Activated CD4-positive, CD25-positive, alpha-beta regulatory T cell (primary cell): ENCODE data around the gene PARD6B.
A peak's percentile ranks its signal among the peaks of the same experiment; 100 is the strongest.
"Not testable (repeated sequence)": the region's sequence is repeated elsewhere in the genome, so short reads cannot be mapped to it uniquely, and the experiment has no call there.

Experiments
- DNase-seq, 4 experiments: peaks; one replicate each; lab custom pipeline; 2025; lab: John Stamatoyannopoulos, UW

Gene PARD6B

GRCh38 chr20:50731055-50731929, at the start of gene PARD6B:
TSS of gene PARD6B (plus strand) at chr20:50731580. CDS start at chr20:50731787, 207 bp downstream.
- peak; percentile 98 to 100 (median 99) for DNase-seq

GRCh38 chr20:50682065-50682464, 49.3 kb upstream of the PARD6B start:
- no peak for DNase-seq

GRCh38 chr20:50682947-50683530, 48.3 kb upstream of the PARD6B start:
- no peak for DNase-seq

GRCh38 chr20:50683570-50683969, 47.8 kb upstream of the PARD6B start:
- DNase-seq, result no peak

GRCh38 chr20:50686821-50687220, 44.6 kb upstream of the PARD6B start:
- DNase-seq, result no peak

GRCh38 chr20:50688256-50688975, 43.0 kb upstream of the PARD6B start:
- no peak for DNase-seq

- DNase-seq, result no peak
These were observed 41.3 kb upstream of the PARD6B start for GRCh38 chr20:50689864-50690649.

- DNase-seq, result no peak
These were observed 40.5 kb upstream of the PARD6B start, which contains the start of gene RIPOR3 for GRCh38 chr20:50690650-50691572. TSS of gene RIPOR3 (minus strand) at chr20:50691542. CDS start at chr20:50691128, 414 bp downstream.

GRCh38 chr20:50691573-50692551, 39.5 kb upstream of the PARD6B start:
- DNase-seq, result no peak

GRCh38 chr20:50692552-50692933, 38.8 kb upstream of the PARD6B start:
- DNase-seq, result no peak

GRCh38 chr20:50693001-50693400, 38.4 kb upstream of the PARD6B start:
- DNase-seq, result no peak

- DNase-seq, result no peak
These were observed 36.8 kb upstream of the PARD6B start for GRCh38 chr20:50694379-50695134.

- DNase-seq, result no peak
These were observed 36.1 kb upstream of the PARD6B start for GRCh38 chr20:50695135-50695872.

- DNase-seq, result not testable (repeated sequence)
These were observed 33.1 kb upstream of the PARD6B start for GRCh38 chr20:50698255-50698654.

- DNase-seq, result no peak
These were observed 31.7 kb upstream of the PARD6B start for GRCh38 chr20:50699688-50700087.

- DNase-seq, result no peak
These were observed 30.1 kb upstream of the PARD6B start for GRCh38 chr20:50701041-50701963.
